ENCODE measurements around the gene CD34.

CD34 gene

DNA sequence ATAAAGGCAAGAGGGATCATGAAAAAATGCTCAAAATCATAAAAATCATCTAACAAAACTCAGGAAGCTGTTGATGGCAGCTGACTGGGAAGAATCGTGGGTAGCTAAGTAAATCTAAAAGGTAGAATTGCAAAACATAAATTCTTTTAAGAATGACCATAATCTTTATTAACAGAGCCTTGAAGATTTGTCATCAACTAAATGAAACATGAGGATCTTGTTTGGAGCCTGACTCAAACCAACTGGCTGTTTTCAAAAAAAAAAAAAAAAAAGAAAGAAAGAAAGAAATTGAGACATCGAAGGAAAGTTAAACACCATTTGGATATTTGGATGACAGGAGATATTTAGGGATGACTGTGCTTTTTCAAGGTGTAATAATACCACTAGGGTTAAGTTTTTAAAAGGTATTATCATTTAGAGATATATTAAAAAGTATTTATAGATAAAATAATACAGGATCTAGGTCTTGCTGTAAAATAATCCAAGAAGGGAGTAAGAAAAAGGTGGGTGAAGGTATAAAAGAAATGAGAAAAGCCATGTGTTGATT lies 48.6 kb downstream of the CD34 start:
- in situ Hi-C loops (cut with HindIII; ENCODE audit: low pct_unique_long_range_greater_than_20kb, low sequenced_read_pairs), result no loop called here
- DNase-seq (ENCODE audit: low read depth in 1 of 2, low spot score in 1 of 2), result no peak
- TF ChIP-seq JUND (IDR thresholded peaks at IDR 0.05; ENCODE audit: low read depth), result no peak

DNA sequence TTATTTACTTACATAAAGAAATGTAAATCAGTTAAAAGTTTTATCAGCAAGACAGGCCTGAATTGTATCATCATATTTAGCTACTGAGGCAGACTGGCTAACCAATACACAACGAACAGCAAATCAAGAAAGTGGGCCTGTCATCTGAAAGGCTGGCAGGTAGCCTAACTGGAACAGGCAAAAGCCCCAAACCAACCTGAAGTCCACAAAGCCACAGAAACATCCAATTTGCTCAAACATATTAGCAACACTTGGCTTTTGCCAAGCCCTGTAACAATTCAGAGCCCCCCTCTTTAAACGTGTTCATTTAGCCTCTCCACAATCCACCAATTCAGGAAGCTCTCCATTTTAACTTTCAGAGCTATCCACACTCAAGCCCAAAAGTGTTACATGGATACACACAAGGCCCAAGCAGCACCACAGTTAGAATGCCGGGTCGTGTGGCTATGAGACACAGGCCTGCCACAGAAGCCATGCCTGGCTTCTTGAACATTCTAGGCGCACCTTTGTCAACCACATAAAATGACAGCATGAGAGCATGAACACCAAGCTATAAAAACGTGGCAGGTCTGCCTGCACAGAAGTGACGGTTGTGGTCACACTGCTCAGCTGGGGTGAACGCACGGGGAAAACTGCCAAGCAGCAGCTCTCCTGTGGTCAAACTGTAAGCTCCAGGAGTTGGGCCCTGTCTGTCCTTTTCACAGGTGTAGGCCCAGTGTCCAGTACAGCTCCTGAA lies 49.3 kb downstream of the CD34 start:
- DNase-seq (ENCODE audit: low read depth in 1 of 2, low spot score in 1 of 2), result no peak

GRCh38 chr1:207860531-207860930 lies 50.4 kb downstream of the CD34 start:
- no peak for DNase-seq (ENCODE audit: low read depth in 1 of 2, low spot score in 1 of 2)
- in situ Hi-C loops (cut with HindIII; ENCODE audit: low pct_unique_long_range_greater_than_20kb, low sequenced_read_pairs), result no loop called here
- no peak for TF ChIP-seq JUND (IDR thresholded peaks at IDR 0.05; ENCODE audit: low read depth)

More for the DNA sequence above, 49.3 kb downstream of the CD34 start:
- no peak for TF ChIP-seq JUND (IDR thresholded peaks at IDR 0.05; ENCODE audit: low read depth)
- in situ Hi-C loops (cut with HindIII; ENCODE audit: low pct_unique_long_range_greater_than_20kb, low sequenced_read_pairs), result no loop called here

DNA sequence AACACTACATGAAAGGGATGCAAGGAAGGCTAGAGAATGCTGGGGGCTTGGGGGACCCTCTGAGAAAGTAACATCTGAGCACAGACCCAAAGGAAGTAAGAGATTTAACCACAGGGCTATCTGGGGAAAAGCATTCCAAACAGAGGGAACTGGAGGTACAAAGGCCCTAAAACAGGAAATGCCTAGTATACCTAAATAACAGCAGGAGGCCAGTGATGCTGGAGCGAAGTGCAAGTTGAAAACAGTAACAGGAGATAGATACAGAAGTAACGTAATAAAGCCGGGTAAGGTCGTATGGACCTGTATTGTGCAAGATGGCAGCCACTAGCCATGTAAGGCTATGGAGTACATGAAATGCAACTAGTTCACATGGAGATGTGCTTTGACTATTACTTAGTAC lies 52.1 kb downstream of the CD34 start:
- no peak for DNase-seq (ENCODE audit: low read depth in 1 of 2, low spot score in 1 of 2)
- in situ Hi-C loops (cut with HindIII; ENCODE audit: low pct_unique_long_range_greater_than_20kb, low sequenced_read_pairs), result no loop called here
- TF ChIP-seq JUND (IDR thresholded peaks at IDR 0.05; ENCODE audit: low read depth), result no peak

GRCh38 chr1:207858281-207858680 lies 52.6 kb downstream of the CD34 start:
- TF ChIP-seq JUND (IDR thresholded peaks at IDR 0.05; ENCODE audit: low read depth), result no peak
- no peak for DNase-seq (ENCODE audit: low read depth in 1 of 2, low spot score in 1 of 2)
- in situ Hi-C loops (cut with HindIII; ENCODE audit: low pct_unique_long_range_greater_than_20kb, low sequenced_read_pairs), result no loop called here

DNA sequence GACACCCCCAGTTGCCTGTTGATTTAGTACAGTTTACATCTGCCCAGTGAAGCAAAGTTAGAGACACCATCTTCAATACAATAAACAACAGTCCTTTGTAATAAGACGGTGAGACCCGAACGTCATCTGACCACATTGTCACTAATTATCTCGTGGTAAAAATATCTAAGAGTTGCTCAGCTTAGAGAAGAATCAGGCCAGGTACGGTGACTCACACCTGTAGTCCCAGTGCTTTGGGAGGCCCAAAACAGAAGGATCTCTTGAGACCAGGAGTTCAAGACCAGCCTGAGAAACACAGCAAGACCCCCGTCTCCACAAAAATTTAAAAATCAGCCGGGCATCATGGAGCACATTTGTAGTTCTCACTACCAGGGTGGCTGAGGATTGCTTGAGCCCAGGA lies 53.5 kb downstream of the CD34 start:
- no peak for DNase-seq (ENCODE audit: low read depth in 1 of 2, low spot score in 1 of 2)
- TF ChIP-seq JUND (IDR thresholded peaks at IDR 0.05; ENCODE audit: low read depth), result no peak
- in situ Hi-C loops (cut with HindIII; ENCODE audit: low pct_unique_long_range_greater_than_20kb, low sequenced_read_pairs), result no loop called here

GRCh38 chr1:207856276-207857023 lies 54.5 kb downstream of the CD34 start:
- TF ChIP-seq JUND (IDR thresholded peaks at IDR 0.05; ENCODE audit: low read depth), result no peak
- no peak for DNase-seq (ENCODE audit: low read depth in 1 of 2, low spot score in 1 of 2)
- in situ Hi-C loops (cut with HindIII; ENCODE audit: low pct_unique_long_range_greater_than_20kb, low sequenced_read_pairs), result no loop called here

DNA sequence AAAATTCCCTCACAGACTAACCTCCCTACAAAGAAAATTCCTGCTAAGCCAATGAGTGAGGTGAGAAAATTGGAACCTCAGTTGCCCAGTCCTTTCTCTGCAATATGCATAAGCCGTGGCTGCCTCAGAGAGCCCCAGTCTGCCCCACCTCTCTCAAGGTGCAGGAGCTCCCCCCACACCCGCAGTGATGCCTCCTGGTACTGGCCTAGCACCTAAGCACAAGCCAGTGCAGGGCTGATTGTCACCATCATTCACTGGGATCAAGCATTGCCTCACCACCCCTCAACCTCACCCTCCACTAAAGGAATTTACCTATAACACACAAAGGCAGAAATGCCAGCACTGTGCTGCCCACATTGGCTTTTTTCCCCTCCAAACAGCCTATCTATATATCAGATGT lies 56.9 kb downstream of the CD34 start:
- DNase-seq (ENCODE audit: low read depth in 1 of 2, low spot score in 1 of 2), result no peak
- in situ Hi-C loops (cut with HindIII; ENCODE audit: low pct_unique_long_range_greater_than_20kb, low sequenced_read_pairs), result no loop called here
- TF ChIP-seq JUND (IDR thresholded peaks at IDR 0.05; ENCODE audit: low read depth), result no peak

GRCh38 chr1:207853372-207853757 lies 57.6 kb downstream of the CD34 start:
- TF ChIP-seq JUND (IDR thresholded peaks at IDR 0.05; ENCODE audit: low read depth), result no peak
- in situ Hi-C loops (cut with HindIII; ENCODE audit: low pct_unique_long_range_greater_than_20kb, low sequenced_read_pairs), result no loop called here
- DNase-seq (ENCODE audit: low read depth in 1 of 2, low spot score in 1 of 2), result no peak

- in situ Hi-C loops (cut with HindIII; ENCODE audit: low pct_unique_long_range_greater_than_20kb, low sequenced_read_pairs), result no loop called here
- TF ChIP-seq JUND (IDR thresholded peaks at IDR 0.05; ENCODE audit: low read depth), result no peak
- no peak for DNase-seq (ENCODE audit: low read depth in 1 of 2, low spot score in 1 of 2)
These were observed 58.2 kb downstream of the CD34 start for GRCh38 chr1:207852576-207853371.

GRCh38 chr1:207851696-207852095 lies 59.2 kb downstream of the CD34 start:
- DNase-seq (ENCODE audit: low read depth in 1 of 2, low spot score in 1 of 2), result no peak
- in situ Hi-C loops (cut with HindIII; ENCODE audit: low pct_unique_long_range_greater_than_20kb, low sequenced_read_pairs), result no loop called here
- no peak for TF ChIP-seq JUND (IDR thresholded peaks at IDR 0.05; ENCODE audit: low read depth)

GRCh38 chr1:207850621-207851407 lies 60.1 kb downstream of the CD34 start:
- DNase-seq (ENCODE audit: low read depth in 1 of 2, low spot score in 1 of 2), result peak in 1 of 2 experiments; percentile 47
- no peak for TF ChIP-seq JUND (IDR thresholded peaks at IDR 0.05; ENCODE audit: low read depth)
- in situ Hi-C loops (cut with HindIII; ENCODE audit: low pct_unique_long_range_greater_than_20kb, low sequenced_read_pairs), result no loop called here
